Heart right ventricle (tissue), 16 donors: ENCODE data around the gene ACSF2. TPM values are rescaled to one million over a fixed set of nuclear protein-coding genes. Genes with fewer than 3 reads are reported as not detected.

Source experiments
- ATAC-seq, 8 donors: fragments of 200-7000 bp; cut with Tn5 transposase; one replicate each; pipeline ENCODE4 v1.9.1; 2020; ENCODE audit warnings: mild to moderate bottlenecking in 8 of 8, moderate library complexity in 8 of 8, moderate number of reproducible peaks in 1 of 8
- DNase-seq, 2 donors: peaks; one replicate each; pipeline ENCODE4 v3.0.0-alpha.2; 2020
- H3K27ac ChIP-seq, 10 donors: fragments of 200-600 bp; sonication (generic) in 2 of 10; one replicate each; pipeline versions ENCODE4 v1.5.0 to v1.8.0; 2020 to 2022; ENCODE audit warnings: mild to moderate bottlenecking in 3 of 10
- H3K27me3 ChIP-seq, 7 donors: fragments of 200-600 bp; one replicate each; pipeline ENCODE4 v1.8.0; 2021 to 2022; ENCODE audit warnings: mild to moderate bottlenecking in 2 of 7
- H3K36me3 ChIP-seq, 9 donors: fragments of 200-600 bp; sonication (generic) in 1 of 9; one replicate each; pipeline versions ENCODE4 v1.5.0 to v1.8.0; 2020 to 2022; ENCODE audit warnings: mild to moderate bottlenecking in 2 of 9
- H3K4me1 ChIP-seq, 9 donors: fragments of 200-600 bp; sonication (generic) in 1 of 9; one replicate each; pipeline versions ENCODE4 v1.5.0 to v1.8.0; 2020 to 2022; ENCODE audit warnings: mild to moderate bottlenecking in 4 of 9
- H3K4me3 ChIP-seq, 10 donors: fragments of 200-600 bp; sonication (generic) in 2 of 10; one replicate each; pipeline versions ENCODE4 v1.5.0 to v1.8.0; 2020 to 2022; ENCODE audit warnings: mild to moderate bottlenecking in 7 of 10, moderate library complexity in 2 of 10
- H3K9me3 ChIP-seq, 11 donors: fragments of 200-600 bp in 10 of 11; sonication (generic) in 2 of 11; one replicate each; pipeline versions ENCODE4 v1.5.0 to v1.8.0; 2013 to 2022; ENCODE audit warnings: mild to moderate bottlenecking in 2 of 11, control low read depth in 1 of 11, moderate library complexity in 1 of 11
- CTCF ChIP-seq, 9 donors: fragments of 200-600 bp; sonication (generic) in 2 of 9; IDR thresholded peaks; one replicate each; pipeline versions ENCODE4 v1.5.0 to v1.8.0; 2021 to 2022; ENCODE audit warnings: antibody characterized with exemption in 9 of 9, mild to moderate bottlenecking in 5 of 9, moderate library complexity in 1 of 9
- WGBS, 2 donors: extraction: QIAGEN DNeasy Blood & Tissue Kit; methylation state at CpG; one replicate each; pipeline ENCODE4 v1.1.7; 2013; ENCODE audit warnings: inconsistent platforms in 1 of 2; 5-methylcytosine and 5-hydroxymethylcytosine counted together
- intact Hi-C, 10 donors: fragments of 100-400 bp; cut with DNase I; formaldehyde crosslinking; loops; one replicate each; pipeline versions ENCODE4 v1.11.1 to v1.14.2; 2022
- polyA plus RNA-seq, 2 donors: library from polyadenylated mRNA; stranded (reverse); fragments of 200-250 nt; gene quantifications; one replicate each; pipeline ENCODE4 v1.2.3, GENCODE V29; 2013
- total RNA-seq, 10 donors: library from RNA; stranded (reverse); fragmentation: NEBNext Ultra II Directional in 3 of 10; extraction: Animal tissue kit (Norgen Biotek cat#: 25700) in 3 of 10; gene quantifications; one replicate each; pipeline versions ENCODE4 v1.2.1 to v1.2.4, GENCODE V29; 2021 to 2023
- donor health status: Arrhythmogenic right ventricular cardiomyopathy.
- donor health status: ischemic (EF 13 %, LVEDD 7.1; RV severe dilation, severe dysfunction).
- donor health status: healthy with polysubstance abuse.
- donor health status: DM: no; HTN: yes; CAD: no.
- donor health status: DM: no; HTN: no; CAD: no.
- donor health status: ischemic (EF 25% LVEDD 6.9; RV normal size, moderate dysfunction).
- donor health status: ischemic (EF 25% LVEDD 5.7; RV mildly dilated, moderate dysfunction).
- donor health status: healthy.
- donor health status: DM: yes; HTN: yes; CAD: no.
- donor health status: Ischemic cardiomyopathy.
- donor health status: ischemic (EF 35%, LVEDD 5.7; RV mildly dilated, moderate dysfunction).
- donor health status: nonischemic (EF 11% LVEDD 7.7; RV severe dilation, severe dysfunction).
- donor health status: DM: yes; HTN: yes; CAD: no.
- donor health status: PGD.
- donor health status: ischemic (EF 29% LVEDD 5.4; RV normal size, mild dysfunction).
- donor health status: nonischemic (EF 23%, LVEDD 6.1; RV moderate dilation, normal function).

The ACSF2 gene
- total and polyA plus RNA-seq, 12 donors: 7.9 to 45.0 (median 19.7) TPM

- H3K4me3 ChIP-seq: no peak overlapping the region
- no peak for ATAC-seq
Observed at GRCh38 chr17:50467855-50468303, 41.9 kb downstream of the ACSF2 start.

GRCh38 chr17:50468304-50469207 lies 42.5 kb downstream of the ACSF2 start, which contains the start of gene CHAD:
Gene CHAD, minus strand, starts transcription at chr17:50468880. Its CDS starts 67 bp downstream, at chr17:50468813.
- no peaks in the 10 kb centered on the region for H3K9me3 ChIP-seq
- TF ChIP-seq CTCF (IDR thresholded peaks at IDR 0.05): no peak
- intact Hi-C loops: loop anchor here in 1 of 10 donors (10.0 kb wide), 1 partner anchor 104 kb away; no protein-coding TSS in a partner anchor
- 22 to 26% methylated on average over 70 to 71 of the region's 71 CpGs for WGBS, 2 donors
- H3K4me1 ChIP-seq: peaks cover 3 to 16% (median 13%) of the 10 kb centered on the region in 9 donors
- H3K27me3 ChIP-seq: peaks cover 10 to 30% (median 24%) of the 10 kb centered on the region in 7 donors
- H3K36me3 ChIP-seq: peaks cover 0 to 15% (median 0%) of the 10 kb centered on the region in 9 donors
- no peak for DNase-seq
- peak in 6 of 8 donors; percentile 7 to 44 (median 30) for ATAC-seq
- H3K27ac ChIP-seq: no peak within 1 kb of the TSS
- peak within 1 kb of the TSS in 9 of 10 donors; percentile 29 to 53 (median 39) for H3K4me3 ChIP-seq

More at GRCh38 chr17:50467855-50468303, 41.9 kb downstream of the ACSF2 start:
- Histone ChIP-seq H3K27ac (no peak overlapping the region), H3K4me1 (peaks cover 3 to 16% (median 13%) of the 10 kb centered on the region in 9 donors), H3K9me3 (no peaks in the 10 kb centered on the region), H3K27me3 (peaks cover 10 to 30% (median 24%) of the 10 kb centered on the region in 7 donors), H3K36me3 (peaks cover 0 to 11% (median 0%) of the 10 kb centered on the region in 9 donors)
- DNase-seq: no peak
- no peak for TF ChIP-seq CTCF (IDR thresholded peaks at IDR 0.05)
- intact Hi-C loops: loop anchor here in 1 of 10 donors (10.0 kb wide), 1 partner anchor 103 kb away; no protein-coding TSS in a partner anchor
- 67 to 70% methylated on average over 13 of the region's 13 CpGs for WGBS, 2 donors

- intact Hi-C loops: loop anchor here in 1 of 10 donors (10.0 kb wide), 1 partner anchor 104 kb away; no protein-coding TSS in a partner anchor
- no peak for TF ChIP-seq CTCF (IDR thresholded peaks at IDR 0.05)
- 5 to 10% methylated on average over 37 of the region's 37 CpGs for WGBS, 2 donors
- ATAC-seq (peak in 2 of 8 donors; percentile 7 to 14), DNase-seq (no peak)
- Histone ChIP-seq H3K4me1 (peaks cover 3 to 16% (median 13%) of the 10 kb centered on the region in 9 donors), H3K27me3 (peaks cover 10 to 30% (median 24%) of the 10 kb centered on the region in 7 donors), H3K27ac (no peak overlapping the region), H3K9me3 (no peaks in the 10 kb centered on the region), H3K4me3 (peak overlapping the region in 9 of 10 donors; percentile 29 to 53 (median 39)), H3K36me3 (peaks cover 0 to 15% (median 0%) of the 10 kb centered on the region in 9 donors)
Observed at GRCh38 chr17:50469208-50469605, 43.2 kb downstream of the ACSF2 start.

- H3K4me3 ChIP-seq: no peak overlapping the region
- H3K27ac ChIP-seq: no peak overlapping the region
- ATAC-seq (no peak), DNase-seq (no peak)
- 71 to 79% methylated on average over 19 of the region's 19 CpGs for WGBS, 2 donors
- H3K27me3 ChIP-seq: peaks cover 10 to 30% (median 24%) of the 10 kb centered on the region in 7 donors
- H3K9me3 ChIP-seq: no peaks in the 10 kb centered on the region
- intact Hi-C loops: loop anchor here in 3 of 10 donors (10.0 kb wide), 2 partner anchors 105 to 225 kb away; no protein-coding TSS in a partner anchor
- peaks cover 3 to 16% (median 13%) of the 10 kb centered on the region in 9 donors for H3K4me1 ChIP-seq
- H3K36me3 ChIP-seq: peaks cover 0 to 15% (median 0%) of the 10 kb centered on the region in 9 donors
- TF ChIP-seq CTCF (IDR thresholded peaks at IDR 0.05): no peak
Observed at GRCh38 chr17:50469671-50470305, 43.8 kb downstream of the ACSF2 start.
